Lung (tissue), 12 donors: ENCODE measurements around the gene ATOH7. TPM values are rescaled to one million over a fixed set of nuclear protein-coding genes. Genes with fewer than 3 reads are reported as not detected.

ENCODE experiments used
- ATAC-seq: fragments of 200-7000 bp; cut with Tn5 transposase; one replicate; pipeline ENCODE4 v1.9.1; 2020; ENCODE audit warnings: moderate number of reproducible peaks; ENCODE audit not compliant: insufficient read depth, low FRiP score
- DNase-seq, 3 donors: peaks; one replicate each; pipeline ENCODE4 v3.0.0-alpha.2; 2013 to 2017
- H3K27ac ChIP-seq, 2 donors: one replicate each; pipeline ENCODE4 v1.5.1; 2013; ENCODE audit warnings: mild to moderate bottlenecking in 2 of 2, moderate library complexity in 2 of 2, control low read depth in 1 of 2, inconsistent platforms in 1 of 2, low read depth in 1 of 2, low read length in 1 of 2
- H3K27me3 ChIP-seq, 3 donors: one replicate each; pipeline ENCODE4 v1.5.1; 2013; ENCODE audit warnings: low read length in 2 of 3; ENCODE audit not compliant: control insufficient read depth in 3 of 3, insufficient read depth in 3 of 3
- H3K36me3 ChIP-seq, 4 donors: one replicate each; pipeline ENCODE4 v1.5.1; 2013; ENCODE audit warnings: low read length in 4 of 4, mild to moderate bottlenecking in 1 of 4, moderate library complexity in 1 of 4; ENCODE audit not compliant: control insufficient read depth in 4 of 4, insufficient read depth in 4 of 4
- H3K4me1 ChIP-seq, 5 donors: one replicate each; pipeline ENCODE4 v1.5.1; 2013; ENCODE audit warnings: low read length in 5 of 5, mild to moderate bottlenecking in 2 of 5, moderate library complexity in 1 of 5; ENCODE audit not compliant: control insufficient read depth in 5 of 5, insufficient read depth in 5 of 5
- H3K4me3 ChIP-seq: one replicate; pipeline ENCODE4 v1.5.1; 2013; ENCODE audit warnings: mild to moderate bottlenecking, control low read depth, moderate library complexity
- H3K9ac ChIP-seq, 2 donors: one replicate each; pipeline ENCODE4 v1.5.1; 2013; ENCODE audit warnings: low read length in 2 of 2, control low read depth in 1 of 2; ENCODE audit not compliant: insufficient read depth in 1 of 2
- H3K9me3 ChIP-seq, 4 donors: one replicate each; pipeline ENCODE4 v1.5.1; 2013; ENCODE audit warnings: low read length in 3 of 4, mild to moderate bottlenecking in 1 of 4, moderate library complexity in 1 of 4; ENCODE audit not compliant: control insufficient read depth in 4 of 4, insufficient read depth in 3 of 4
- CTCF ChIP-seq: IDR thresholded peaks from 2 replicates; pipeline ENCODE4 v1.5.1; 2012; ENCODE audit warnings: mild to moderate bottlenecking; ENCODE audit errors: control extremely low read depth, extremely low read depth
- WGBS, 2 donors: extraction: QIAGEN DNeasy Blood & Tissue Kit; methylation state at CpG; one replicate each; pipeline ENCODE4 v1.1.7; 2013; 5-methylcytosine and 5-hydroxymethylcytosine counted together
- polyA plus RNA-seq, 2 donors: library from polyadenylated mRNA; stranded (reverse); fragments of 200-250 nt; gene quantifications; one replicate each; pipeline ENCODE4 v1.2.1, GENCODE V29; 2013
- total RNA-seq, 2 donors: library from RNA; depleted of rRNA in 1 of 2; stranded (reverse); fragments of >200 nt in 1 of 2; gene quantifications; one replicate each; pipeline ENCODE4 v1.2.1, GENCODE V29; 2014 to 2021
- donor health status: control.
- donor health status: control.
- donor health status: Bipolar disorder and iron deficiency.
- donor health status: healthy.
- donor health status: DM: yes; HTN: yes; CAD: no.

ATOH7 gene
- total and polyA plus RNA-seq, 4 donors, result 0.02 to 0.08 TPM; not detected in 2

- no peak for ATAC-seq
- TF ChIP-seq CTCF, result no peak
Observed at GRCh38 chr10:68221196-68221595, 10.7 kb downstream of the ATOH7 start.

GRCh38 chr10:68218786-68219185 is 13.1 kb downstream of the ATOH7 start:
- WGBS, 2 donors, result 86 to 88% methylated on average over 4 of the region's 4 CpGs
- no peaks in the 10 kb centered on the region for H3K27me3 ChIP-seq
- no peak overlapping the region for H3K4me3 ChIP-seq
- TF ChIP-seq CTCF, result no peak
- H3K27ac ChIP-seq, result no peak overlapping the region
- H3K36me3 ChIP-seq, result peaks cover 0 to 8% (median 0%) of the 10 kb centered on the region in 4 donors
- DNase-seq (no peak), ATAC-seq (no peak)
- H3K9ac ChIP-seq, result no peak overlapping the region
- H3K9me3 ChIP-seq, result no peaks in the 10 kb centered on the region
- no peaks in the 10 kb centered on the region for H3K4me1 ChIP-seq

More at GRCh38 chr10:68221196-68221595, 10.7 kb downstream of the ATOH7 start:
- no peak overlapping the region for H3K4me3 ChIP-seq
- H3K27ac ChIP-seq, result no peak overlapping the region
- no peaks in the 10 kb centered on the region for H3K36me3 ChIP-seq
- no peak for DNase-seq
- H3K9me3 ChIP-seq, result no peaks in the 10 kb centered on the region
- no peaks in the 10 kb centered on the region for H3K27me3 ChIP-seq
- H3K9ac ChIP-seq, result no peak overlapping the region
- H3K4me1 ChIP-seq, result no peaks in the 10 kb centered on the region

- no peaks in the 10 kb centered on the region for H3K9me3 ChIP-seq
- H3K4me3 ChIP-seq, result no peak overlapping the region
- WGBS, 2 donors, result 57 to 61% methylated on average over 8 of the region's 8 CpGs
- H3K36me3 ChIP-seq, result peaks cover 0 to 22% (median 0%) of the 10 kb centered on the region in 4 donors
- H3K9ac ChIP-seq, result no peak overlapping the region
- no peak for ATAC-seq
- no peak overlapping the region for H3K27ac ChIP-seq
- peak; percentile 18 for TF ChIP-seq CTCF
- DNase-seq, result peak in 2 of 3 donors; percentile 58 to 63
- H3K27me3 ChIP-seq, result peaks cover 0 to 2% (median 0%) of the 10 kb centered on the region in 3 donors
- no peaks in the 10 kb centered on the region for H3K4me1 ChIP-seq
Observed at GRCh38 chr10:68212721-68213352, 19.1 kb downstream of the ATOH7 start.

- no peak for TF ChIP-seq CTCF
- ATAC-seq (no peak), DNase-seq (no peak)
- WGBS, 2 donors, result 88 to 90% methylated on average over 1 of the region's 1 CpG
- Histone ChIP-seq H3K36me3 (peaks cover 0 to 22% (median 0%) of the 10 kb centered on the region in 4 donors), H3K4me1 (no peaks in the 10 kb centered on the region), H3K27me3 (peaks cover 0 to 2% (median 0%) of the 10 kb centered on the region in 3 donors), H3K9ac (no peak overlapping the region), H3K27ac (no peak overlapping the region), H3K4me3 (no peak overlapping the region), H3K9me3 (no peaks in the 10 kb centered on the region)
Observed at GRCh38 chr10:68211669-68212068, 20.2 kb downstream of the ATOH7 start.
